Hypothalamus (tissue), 51 donors: ENCODE results near the gene USP10.
"Not testable (repeated sequence)": the region's sequence is repeated elsewhere in the genome, so short reads cannot be mapped to it uniquely, and the experiment has no call there.

Experiments
- DNase-seq, 51 donors: peaks; one replicate each; lab custom pipeline; 2025; lab: John Stamatoyannopoulos, UW

Gene USP10

GRCh38 chr16:84742641-84743092, 42.9 kb downstream of the USP10 start:
- peak in 2 of 51 donors; percentile 14 to 27 for DNase-seq

GRCh38 chr16:84746231-84746630, 46.4 kb downstream of the USP10 start:
- no peak for DNase-seq

GRCh38 chr16:84746875-84747274, 47.1 kb downstream of the USP10 start:
- no peak for DNase-seq

GRCh38 chr16:84748247-84748646, 48.4 kb downstream of the USP10 start:
- not testable (repeated sequence) for DNase-seq

- no peak for DNase-seq
These were observed 49.3 kb downstream of the USP10 start for GRCh38 chr16:84749072-84749471.

DNA sequence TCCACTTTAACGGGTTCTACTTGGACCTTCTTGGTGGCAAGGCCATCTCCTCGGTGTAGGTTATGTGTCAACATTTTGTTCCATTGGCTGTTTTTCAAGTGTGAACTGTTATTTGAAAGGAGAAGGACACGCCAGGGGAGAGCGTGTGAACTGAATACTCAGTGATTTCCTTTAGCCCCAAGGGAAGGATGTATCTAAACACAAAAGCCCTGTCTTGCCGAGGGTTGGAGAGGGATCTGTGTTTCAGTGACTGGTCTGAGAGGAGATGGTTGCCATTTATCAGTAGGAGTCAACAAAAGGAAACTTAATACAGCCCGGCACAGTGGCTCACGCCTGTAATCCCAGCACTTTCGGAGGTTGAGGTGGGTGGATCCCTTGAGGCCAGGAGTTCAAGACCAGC, 50.0 kb downstream of the USP10 start:
- DNase-seq = no peak

- no peak for DNase-seq
These were observed 50.8 kb downstream of the USP10 start for GRCh38 chr16:84750575-84750974.

GRCh38 chr16:84751241-84751640, 51.4 kb downstream of the USP10 start:
- no peak for DNase-seq

DNA sequence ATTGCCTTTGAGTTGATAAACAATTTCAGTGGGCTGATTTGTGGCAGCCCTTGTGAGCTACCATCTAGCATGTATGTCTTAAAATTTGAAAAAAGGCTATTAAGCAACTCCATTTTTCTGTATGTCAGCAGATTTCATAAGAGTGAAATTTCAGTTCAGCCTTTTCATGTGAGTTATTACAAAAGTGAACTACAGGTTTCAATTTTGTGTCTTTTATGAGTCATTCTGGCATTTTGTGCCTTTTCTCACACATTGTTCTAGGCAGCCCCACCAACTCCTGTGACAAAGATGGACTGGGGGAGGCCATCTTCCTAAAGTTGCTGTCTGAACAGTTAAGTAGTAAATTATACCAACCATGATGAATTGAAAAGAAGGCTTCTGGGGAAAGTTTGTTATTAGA, 52.1 kb downstream of the USP10 start:
- no peak for DNase-seq

DNA sequence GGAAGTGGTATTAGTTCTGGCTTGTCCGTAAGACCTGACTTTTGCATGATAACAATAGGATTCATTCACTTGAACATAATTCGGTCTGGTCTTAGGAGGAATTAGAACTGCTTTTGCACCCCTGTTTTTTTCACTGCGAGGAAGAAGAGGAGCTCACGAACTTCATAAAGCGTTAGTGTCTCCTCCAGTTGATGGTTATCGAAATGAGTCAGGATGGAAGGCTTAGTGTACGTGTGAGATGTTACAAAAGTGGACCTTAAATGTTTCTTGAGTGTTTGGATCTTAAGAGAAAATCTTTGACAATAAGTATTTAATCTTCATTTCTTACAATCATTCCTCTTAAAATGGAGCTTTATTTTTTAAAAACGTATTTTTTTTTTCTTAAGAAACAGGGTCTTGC, 52.8 kb downstream of the USP10 start:
- DNase-seq = no peak

- no peak for DNase-seq
These were observed 53.9 kb downstream of the USP10 start for GRCh38 chr16:84753412-84754326.

DNA sequence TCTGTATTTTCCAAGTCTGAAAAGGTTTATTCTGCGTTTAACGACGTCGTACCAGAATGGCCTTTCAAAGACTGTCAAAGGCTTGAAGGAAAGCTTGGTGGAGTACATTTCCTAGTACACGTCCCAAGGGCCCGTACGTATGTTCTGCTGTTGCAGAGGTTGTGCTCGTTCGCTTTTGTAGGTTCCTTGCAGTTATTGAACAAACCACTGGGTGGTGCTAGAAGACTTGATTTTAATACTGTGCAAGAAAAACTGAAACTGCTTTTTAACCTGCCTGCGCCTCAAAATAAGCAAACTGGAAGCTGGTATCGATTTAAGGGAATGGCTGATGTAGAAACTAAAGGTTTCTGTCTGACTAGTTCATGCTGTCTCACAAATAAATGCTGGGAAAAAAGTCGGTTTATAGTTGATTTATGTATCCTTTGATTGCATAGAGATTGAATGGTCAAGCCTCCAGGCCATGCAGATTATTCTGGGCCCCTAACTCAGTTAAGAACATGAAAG, 54.6 kb downstream of the USP10 start:
- DNase-seq = peak in 25 of 51 donors; percentile 5 to 87 (median 42)

- no peak for DNase-seq
These were observed 55.3 kb downstream of the USP10 start for GRCh38 chr16:84754956-84755672.

DNA sequence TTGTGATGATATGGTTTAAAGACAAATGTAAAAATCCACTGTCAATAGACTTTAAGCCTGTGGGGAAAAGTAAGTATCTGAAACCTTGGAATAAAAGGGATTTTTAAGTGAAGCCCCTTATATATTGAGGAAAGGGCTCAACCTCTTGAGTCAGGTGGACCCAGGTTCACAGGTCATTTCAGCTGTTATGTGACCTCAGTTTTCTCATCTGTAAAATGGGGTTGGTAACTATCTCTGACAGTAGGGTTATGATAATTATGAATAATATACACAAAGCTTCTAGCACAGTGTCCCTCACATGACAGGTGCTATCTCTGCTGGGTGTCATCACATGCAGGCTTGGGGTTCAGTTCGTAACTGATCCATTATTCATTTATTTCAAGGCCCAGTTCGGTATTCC, 57.0 kb downstream of the USP10 start:
- no peak for DNase-seq

GRCh38 chr16:84758627-84759026, 58.8 kb downstream of the USP10 start:
- DNase-seq = no peak

DNA sequence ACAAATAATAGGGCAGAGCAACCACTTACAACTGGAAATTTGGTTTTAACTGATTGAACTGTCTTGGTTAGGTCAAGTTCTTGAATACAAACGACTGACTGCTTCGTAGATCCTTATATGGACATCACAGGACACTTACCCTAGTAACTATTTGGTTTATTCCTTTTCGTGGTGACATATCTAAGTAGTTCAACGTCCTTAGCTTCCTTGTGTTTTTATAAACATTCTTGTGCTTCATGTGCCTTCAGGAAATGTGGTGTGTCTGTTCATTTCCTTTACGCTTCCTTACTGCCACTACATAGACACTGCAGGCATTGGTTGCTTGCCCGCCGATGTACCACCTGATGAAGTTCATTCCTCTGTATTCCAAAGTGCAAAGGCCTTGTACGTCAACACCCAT, 59.3 kb downstream of the USP10 start:
- DNase-seq = no peak

- DNase-seq = no peak
These were observed 60.1 kb downstream of the USP10 start for GRCh38 chr16:84759906-84760305.

- DNase-seq = no peak
These were observed 61.9 kb downstream of the USP10 start for GRCh38 chr16:84761448-84762368.

DNA sequence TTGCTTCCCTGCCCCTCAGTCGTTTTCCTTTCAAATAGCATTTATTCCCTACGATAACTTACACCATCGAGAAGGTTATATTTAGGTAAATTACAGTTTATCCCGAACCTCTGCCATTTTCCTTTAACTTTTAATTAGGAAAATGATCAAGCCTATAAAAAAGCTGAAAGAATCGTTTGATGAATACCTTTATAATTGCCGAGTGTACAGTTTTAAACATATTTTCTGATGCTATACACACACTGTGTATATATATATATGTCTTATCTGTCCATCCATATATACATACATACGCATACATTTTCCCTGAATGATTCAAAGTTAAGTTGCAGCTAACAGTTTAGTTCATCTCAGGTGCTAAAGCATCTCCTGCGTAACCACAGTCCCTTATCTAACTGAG, 63.4 kb downstream of the USP10 start:
- DNase-seq = no peak

DNA sequence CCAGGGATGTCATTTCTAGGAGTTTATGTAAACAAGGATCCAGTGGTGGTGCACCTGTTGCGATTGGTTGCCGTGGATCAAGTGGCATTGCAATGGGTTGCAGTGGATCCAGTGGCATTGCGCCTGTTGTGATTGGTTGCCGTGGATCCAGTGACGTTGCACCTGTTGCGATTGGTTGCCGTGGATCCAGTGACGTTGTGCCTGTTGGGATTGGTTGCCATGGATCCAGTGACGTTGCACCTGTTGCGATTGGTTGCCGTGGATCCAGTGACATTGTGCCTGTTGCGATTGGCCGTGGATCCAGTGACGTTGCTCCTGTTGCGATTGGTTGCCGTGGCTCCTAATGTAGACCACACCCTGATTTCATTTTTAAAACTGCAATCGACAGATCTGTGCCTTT, 63.8 kb downstream of the USP10 start:
- DNase-seq = no peak

GRCh38 chr16:84764970-84765369, 65.2 kb downstream of the USP10 start:
- no peak for DNase-seq
